Measurements from ENCODE around the gene HLA-DRB5.
"Not testable (repeated sequence)": the region's sequence is repeated elsewhere in the genome, so short reads cannot be mapped to it uniquely, and the experiment has no call there.

The HLA-DRB5 gene

DNA sequence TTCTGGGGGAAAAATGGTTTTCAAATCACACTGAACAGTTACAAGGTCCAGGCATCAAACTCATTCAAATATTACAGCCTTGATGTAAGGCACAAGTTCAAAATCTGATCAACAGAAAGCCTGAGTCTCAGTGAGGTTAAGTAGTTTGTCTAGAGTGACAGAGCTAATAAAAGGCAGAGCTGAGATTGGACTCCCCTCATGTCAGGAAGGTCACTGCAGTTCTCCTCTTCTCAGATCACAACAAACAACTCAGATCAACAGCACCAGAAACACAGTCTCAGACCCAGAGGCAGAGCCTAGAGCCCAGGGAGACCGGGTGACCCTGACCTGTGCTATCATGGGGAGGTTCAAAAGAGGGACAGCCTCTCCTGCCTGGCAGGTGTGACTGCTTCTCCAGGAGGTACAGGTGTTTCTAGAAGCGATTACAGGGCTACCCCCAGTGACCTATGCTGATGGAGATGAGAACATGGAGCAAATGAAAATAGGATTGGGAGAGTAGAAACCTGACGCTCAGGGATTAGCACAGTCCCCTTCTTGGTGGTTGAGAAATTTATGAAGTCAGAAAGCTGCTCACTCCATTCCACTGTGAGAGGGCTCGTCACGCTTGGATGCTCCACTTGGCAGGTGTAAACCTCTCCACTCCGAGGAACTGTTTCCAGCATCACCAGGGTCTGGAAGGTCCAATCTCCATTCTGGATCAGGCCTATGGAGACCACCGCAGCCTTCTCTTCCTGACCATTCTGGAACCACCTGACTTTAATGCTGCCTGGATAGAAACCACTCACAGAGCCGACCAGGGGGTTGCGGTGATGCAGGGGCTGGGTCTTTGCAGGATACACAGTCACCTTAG is 24.3 kb upstream of the HLA-DRB5 start:
- Histone ChIP-seq H3K36me3 (ENCODE audit: control insufficient read depth in 2 of 2, insufficient read depth in 2 of 2, low read length in 2 of 2) (no peaks in the 10 kb centered on the region), H3K9ac (ENCODE audit: low read length in 2 of 2) (no peak overlapping the region), H3K27ac (ENCODE audit: low read length) (no peak overlapping the region), H3K27me3 (ENCODE audit: control insufficient read depth in 1 of 2, insufficient read depth in 2 of 2, low read length in 2 of 2) (peaks cover 0 to 4% of the 10 kb centered on the region in 2 donors), H3K4me1 (ENCODE audit: control insufficient read depth, insufficient read depth, low read length) (no peaks in the 10 kb centered on the region), H3K4me3 (ENCODE audit: low read length in 2 of 2) (no peak overlapping the region), H3K9me3 (ENCODE audit: control insufficient read depth in 2 of 2, low read length in 2 of 2) (no peaks in the 10 kb centered on the region)

DNA sequence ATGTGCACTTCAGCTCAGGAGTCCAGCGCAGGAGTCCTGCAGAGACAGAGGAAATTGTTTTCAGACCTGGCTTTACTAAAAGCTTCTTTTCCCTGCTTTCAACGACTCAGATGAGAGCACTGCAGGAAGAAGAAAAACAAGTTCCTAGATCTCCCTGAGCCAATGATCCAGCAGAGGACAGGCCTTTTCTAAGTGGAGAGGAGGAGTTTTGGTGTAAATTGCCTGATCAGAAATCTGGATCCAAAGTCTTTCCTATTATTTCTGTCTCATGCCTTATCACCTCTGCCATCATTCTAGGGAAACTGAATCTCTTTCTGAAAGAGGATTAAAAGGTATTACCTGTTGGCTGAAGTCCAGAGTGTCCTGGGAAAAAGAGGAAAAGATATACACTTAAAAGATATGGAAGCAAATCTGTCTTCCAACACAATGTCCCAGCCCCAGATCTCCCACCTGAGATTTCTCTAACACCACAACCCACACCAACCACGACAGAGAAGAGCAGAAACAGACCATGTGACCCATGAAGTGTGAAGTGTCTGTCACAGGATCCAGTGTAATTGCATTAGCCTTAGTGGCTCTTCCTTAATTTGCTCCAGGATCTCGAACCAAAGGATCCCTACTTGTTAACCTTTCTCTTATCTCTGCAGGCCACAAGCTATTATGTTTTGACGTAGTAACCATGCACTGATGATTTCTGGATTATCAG is 23.1 kb upstream of the HLA-DRB5 start:
- no peaks in the 10 kb centered on the region for H3K4me1 ChIP-seq (ENCODE audit: control insufficient read depth, insufficient read depth, low read length)
- H3K36me3 ChIP-seq (ENCODE audit: control insufficient read depth in 2 of 2, insufficient read depth in 2 of 2, low read length in 2 of 2) = no peaks in the 10 kb centered on the region
- peaks cover 0 to 4% of the 10 kb centered on the region in 2 donors for H3K27me3 ChIP-seq (ENCODE audit: control insufficient read depth in 1 of 2, insufficient read depth in 2 of 2, low read length in 2 of 2)
- no peaks in the 10 kb centered on the region for H3K9me3 ChIP-seq (ENCODE audit: control insufficient read depth in 2 of 2, low read length in 2 of 2)
- H3K4me3 ChIP-seq (ENCODE audit: low read length in 2 of 2) = no peak overlapping the region
- H3K9ac ChIP-seq (ENCODE audit: low read length in 2 of 2) = no peak overlapping the region
- H3K27ac ChIP-seq (ENCODE audit: low read length) = no peak overlapping the region

DNA sequence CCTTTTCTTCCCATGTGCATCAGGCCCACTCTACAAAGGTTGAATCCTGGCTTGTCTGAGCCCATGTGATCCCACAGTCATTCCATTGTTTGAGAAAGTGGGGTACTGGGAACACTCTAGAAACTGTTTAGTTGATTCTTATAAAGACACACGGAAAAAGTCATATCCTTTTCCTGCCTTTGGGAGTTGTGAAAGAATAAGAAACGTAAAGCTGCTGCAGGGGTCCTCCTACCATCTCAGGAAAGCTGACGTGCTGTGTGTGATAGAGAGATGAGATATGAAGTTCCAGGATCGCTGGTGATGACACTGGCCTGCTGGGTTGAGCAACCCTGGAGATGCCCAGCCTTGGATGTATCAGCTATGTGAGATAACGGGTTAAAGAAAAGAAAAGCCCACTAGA is 21.3 kb upstream of the HLA-DRB5 start:
- Histone ChIP-seq H3K36me3 (ENCODE audit: control insufficient read depth in 2 of 2, insufficient read depth in 2 of 2, low read length in 2 of 2) (no peaks in the 10 kb centered on the region), H3K4me1 (ENCODE audit: control insufficient read depth, insufficient read depth, low read length) (no peaks in the 10 kb centered on the region), H3K9ac (ENCODE audit: low read length in 2 of 2) (no peak overlapping the region), H3K27ac (ENCODE audit: low read length) (no peak overlapping the region), H3K27me3 (ENCODE audit: control insufficient read depth in 1 of 2, insufficient read depth in 2 of 2, low read length in 2 of 2) (peaks cover 0 to 4% of the 10 kb centered on the region in 2 donors), H3K9me3 (ENCODE audit: control insufficient read depth in 2 of 2, low read length in 2 of 2) (no peaks in the 10 kb centered on the region), H3K4me3 (ENCODE audit: low read length in 2 of 2) (no peak overlapping the region)

DNA sequence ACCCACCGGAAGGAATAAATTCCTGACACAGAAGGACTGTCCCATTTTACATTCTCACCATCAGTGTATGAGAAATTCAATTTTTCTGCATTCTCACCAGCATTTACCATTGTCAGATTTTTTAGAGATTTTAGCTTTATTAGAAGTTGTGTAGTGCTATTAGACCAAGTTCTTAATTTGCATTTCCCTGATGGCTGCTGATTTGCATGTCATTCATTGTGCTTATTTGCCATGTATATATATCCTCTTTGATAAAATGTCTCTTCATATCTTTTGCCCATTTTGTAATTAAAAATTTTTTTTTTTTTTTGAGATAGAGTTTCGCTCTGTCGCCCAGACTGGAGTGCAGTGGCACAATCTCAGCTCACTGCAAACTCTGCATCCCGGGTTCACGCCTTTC is 9.8 kb upstream of the HLA-DRB5 start:
- Histone ChIP-seq H3K27me3 (ENCODE audit: control insufficient read depth in 1 of 2, insufficient read depth in 2 of 2, low read length in 2 of 2) (no peaks in the 10 kb centered on the region), H3K36me3 (ENCODE audit: control insufficient read depth in 2 of 2, insufficient read depth in 2 of 2, low read length in 2 of 2) (no peaks in the 10 kb centered on the region), H3K4me1 (ENCODE audit: control insufficient read depth, insufficient read depth, low read length) (no peaks in the 10 kb centered on the region), H3K27ac (ENCODE audit: low read length) (no peak overlapping the region), H3K9ac (ENCODE audit: low read length in 2 of 2) (no peak overlapping the region), H3K9me3 (ENCODE audit: control insufficient read depth in 2 of 2, low read length in 2 of 2) (no peaks in the 10 kb centered on the region), H3K4me3 (ENCODE audit: low read length in 2 of 2) (no peak overlapping the region)

DNA sequence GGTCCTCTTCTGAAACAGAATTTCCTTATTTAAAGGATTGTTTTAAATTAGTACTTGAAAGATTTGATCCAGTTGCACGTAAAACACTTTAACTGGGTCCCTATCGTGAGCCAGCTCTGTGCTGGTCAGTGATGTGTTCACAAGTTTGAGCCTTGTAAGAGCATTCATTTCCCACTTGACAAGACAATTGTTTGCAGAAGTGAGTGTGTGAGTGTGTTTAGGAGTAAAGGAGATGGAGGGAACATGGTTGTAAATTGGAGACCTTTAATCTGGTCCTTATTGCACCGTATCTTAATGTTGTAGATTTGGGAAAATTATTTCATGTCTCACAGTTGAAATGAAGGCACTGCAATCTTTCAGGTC is 325 bp upstream of the HLA-DRB5 start:
- H3K27ac ChIP-seq (ENCODE audit: low read length); H3K9ac ChIP-seq (ENCODE audit: low read length in 2 of 2); H3K9me3 ChIP-seq (ENCODE audit: control insufficient read depth in 2 of 2, low read length in 2 of 2); H3K4me3 ChIP-seq (ENCODE audit: low read length in 2 of 2); H3K4me1 ChIP-seq (ENCODE audit: control insufficient read depth, insufficient read depth, low read length); H3K27me3 ChIP-seq (ENCODE audit: control insufficient read depth in 1 of 2, insufficient read depth in 2 of 2, low read length in 2 of 2); H3K36me3 ChIP-seq (ENCODE audit: control insufficient read depth in 2 of 2, insufficient read depth in 2 of 2, low read length in 2 of 2): not testable (repeated sequence)

DNA sequence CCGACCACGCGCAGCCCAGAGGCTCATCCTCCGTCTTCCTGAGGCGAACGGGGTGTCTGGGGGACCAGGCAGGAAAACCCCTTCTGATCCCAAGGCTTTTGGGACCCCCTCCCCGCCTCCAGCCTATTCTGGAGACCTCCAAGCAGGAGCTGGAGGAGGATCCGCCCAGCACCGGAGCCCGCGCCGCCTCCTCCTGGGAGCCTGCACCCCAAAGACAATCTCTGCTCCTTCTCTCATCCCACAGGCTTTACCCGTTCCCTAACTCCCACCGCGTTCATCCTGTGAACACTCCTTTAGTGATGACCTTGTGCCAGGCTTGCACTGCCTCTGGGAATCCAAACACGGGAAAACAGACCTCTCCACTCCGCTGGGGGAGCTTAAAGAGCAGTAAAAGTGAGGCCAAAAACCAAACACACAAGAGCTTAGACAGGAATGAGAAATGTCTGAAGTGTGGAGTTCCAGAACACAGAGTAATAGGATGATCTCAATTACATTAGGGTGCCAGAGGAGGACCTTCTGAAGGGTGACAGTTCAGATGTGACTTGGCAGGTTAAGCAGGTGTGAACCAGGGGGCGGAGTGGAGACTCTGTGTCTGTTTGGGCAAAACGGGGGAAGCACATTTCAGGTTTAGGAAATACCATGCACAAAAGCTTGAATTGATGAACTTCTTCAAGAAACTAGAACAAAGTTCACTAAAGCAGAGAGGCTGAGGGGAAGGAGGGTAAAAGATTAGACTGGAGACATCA is 7.6 kb downstream of the HLA-DRB5 start:
- H3K27me3 ChIP-seq (ENCODE audit: control insufficient read depth in 1 of 2, insufficient read depth in 2 of 2, low read length in 2 of 2) = no peaks in the 10 kb centered on the region
- no peak overlapping the region for H3K27ac ChIP-seq (ENCODE audit: low read length)
- no peaks in the 10 kb centered on the region for H3K4me1 ChIP-seq (ENCODE audit: control insufficient read depth, insufficient read depth, low read length)
- H3K4me3 ChIP-seq (ENCODE audit: low read length in 2 of 2) = no peak overlapping the region
- H3K9ac ChIP-seq (ENCODE audit: low read length in 2 of 2) = no peak overlapping the region
- H3K36me3 ChIP-seq (ENCODE audit: control insufficient read depth in 2 of 2, insufficient read depth in 2 of 2, low read length in 2 of 2) = no peaks in the 10 kb centered on the region
- H3K9me3 ChIP-seq (ENCODE audit: control insufficient read depth in 2 of 2, low read length in 2 of 2) = no peaks in the 10 kb centered on the region

DNA sequence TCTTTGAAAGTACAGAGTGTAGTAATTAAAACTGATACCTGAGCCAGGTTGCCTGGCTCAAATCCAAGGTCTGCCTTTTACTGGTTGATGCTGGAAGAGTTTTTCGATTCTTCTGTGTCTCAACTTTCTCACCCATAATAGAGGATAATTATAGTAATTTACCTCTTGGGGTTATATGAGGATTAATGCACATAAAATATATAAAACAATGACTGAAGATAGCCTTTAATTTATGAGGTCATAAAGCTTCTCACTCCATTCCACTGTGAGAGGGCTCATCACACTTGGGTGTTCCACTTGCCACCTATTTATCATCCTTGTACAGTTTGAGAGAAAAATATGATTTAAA is 10.2 kb downstream of the HLA-DRB5 start:
- no peaks in the 10 kb centered on the region for H3K36me3 ChIP-seq (ENCODE audit: control insufficient read depth in 2 of 2, insufficient read depth in 2 of 2, low read length in 2 of 2)
- no peak overlapping the region for H3K4me3 ChIP-seq (ENCODE audit: low read length in 2 of 2)
- H3K4me1 ChIP-seq (ENCODE audit: control insufficient read depth, insufficient read depth, low read length) = no peaks in the 10 kb centered on the region
- no peak overlapping the region for H3K27ac ChIP-seq (ENCODE audit: low read length)
- no peaks in the 10 kb centered on the region for H3K9me3 ChIP-seq (ENCODE audit: control insufficient read depth in 2 of 2, low read length in 2 of 2)
- H3K9ac ChIP-seq (ENCODE audit: low read length in 2 of 2) = no peak overlapping the region
- no peaks in the 10 kb centered on the region for H3K27me3 ChIP-seq (ENCODE audit: control insufficient read depth in 1 of 2, insufficient read depth in 2 of 2, low read length in 2 of 2)

DNA sequence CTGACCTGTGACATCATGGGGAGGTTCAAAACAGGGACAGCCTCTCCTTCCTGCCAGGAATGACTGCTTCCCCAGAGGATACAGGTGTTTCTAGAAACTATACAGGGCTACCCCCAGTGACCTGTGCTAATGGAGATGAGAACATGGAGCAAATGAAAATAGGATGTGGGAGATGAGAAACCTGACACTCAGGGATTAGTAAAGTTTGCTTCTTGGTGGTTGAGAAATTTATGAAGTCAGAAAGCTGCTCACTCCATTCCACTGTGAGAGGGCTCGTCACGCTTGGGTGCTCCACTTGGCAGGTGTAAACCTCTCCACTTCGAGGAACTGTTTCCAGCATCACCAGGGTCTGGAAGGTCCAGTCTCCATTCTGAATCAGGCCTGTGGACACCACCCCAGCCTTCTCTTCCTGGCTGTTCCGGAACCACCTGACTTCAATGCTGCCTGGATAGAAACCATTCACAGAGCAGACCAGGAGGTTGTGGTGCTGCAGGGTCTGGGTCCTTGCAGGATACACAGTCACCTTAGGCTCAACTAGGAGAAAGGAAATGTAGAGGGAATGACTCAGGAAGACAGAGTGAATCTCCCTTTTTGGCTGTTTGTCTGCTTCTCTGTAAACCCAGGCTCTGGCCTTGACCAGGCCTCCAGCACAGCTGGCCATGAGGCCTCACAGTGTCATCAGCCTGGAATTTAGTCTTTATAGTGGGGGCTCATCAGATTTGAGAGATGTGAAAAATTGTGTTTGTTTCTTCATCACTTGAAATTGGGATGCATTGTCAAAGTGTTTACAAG is 10.8 kb downstream of the HLA-DRB5 start:
- Histone ChIP-seq H3K4me1 (ENCODE audit: control insufficient read depth, insufficient read depth, low read length) (no peaks in the 10 kb centered on the region), H3K4me3 (ENCODE audit: low read length in 2 of 2) (no peak overlapping the region), H3K9me3 (ENCODE audit: control insufficient read depth in 2 of 2, low read length in 2 of 2) (no peaks in the 10 kb centered on the region), H3K27ac (ENCODE audit: low read length) (no peak overlapping the region), H3K36me3 (ENCODE audit: control insufficient read depth in 2 of 2, insufficient read depth in 2 of 2, low read length in 2 of 2) (no peaks in the 10 kb centered on the region), H3K9ac (ENCODE audit: low read length in 2 of 2) (no peak overlapping the region), H3K27me3 (ENCODE audit: control insufficient read depth in 1 of 2, insufficient read depth in 2 of 2, low read length in 2 of 2) (no peaks in the 10 kb centered on the region)

DNA sequence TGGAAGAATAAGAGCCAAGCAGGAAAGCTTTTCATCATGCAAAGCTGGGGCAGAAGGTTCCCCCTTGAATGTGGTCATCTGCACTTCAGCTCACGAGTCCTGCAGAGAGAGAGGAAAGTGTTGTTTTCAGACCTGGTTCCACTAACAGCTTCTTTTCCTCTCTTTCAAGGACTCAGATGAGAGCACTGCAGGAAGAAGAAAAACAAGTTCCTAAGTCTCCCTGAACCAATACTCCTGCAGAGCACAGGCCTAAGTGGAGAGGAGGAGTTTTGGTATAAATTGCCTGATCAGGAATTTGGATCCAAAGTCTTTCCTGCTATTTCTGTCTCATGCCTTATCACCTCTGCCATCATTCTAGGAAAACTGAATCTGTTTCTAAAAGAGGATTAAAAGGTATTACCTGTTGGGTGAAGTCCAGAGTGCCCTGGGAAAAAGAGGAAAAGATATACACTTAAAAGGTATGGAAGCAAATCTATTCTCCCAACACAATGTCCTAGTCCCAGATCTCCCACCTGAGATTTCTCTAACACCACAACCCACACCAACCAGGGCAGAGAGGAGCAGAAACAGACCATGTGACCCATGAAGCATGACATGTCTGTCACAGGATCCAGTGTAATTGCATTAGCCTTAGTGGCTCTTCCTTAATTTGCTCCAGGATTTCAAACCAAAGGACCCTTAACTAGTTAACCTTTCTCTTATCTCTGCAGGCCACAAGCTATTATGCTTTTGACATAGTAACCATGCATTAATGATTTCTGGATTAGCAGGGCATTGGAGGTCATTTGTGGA is 12.2 kb downstream of the HLA-DRB5 start:
- Histone ChIP-seq H3K27ac (ENCODE audit: low read length) (no peak overlapping the region), H3K27me3 (ENCODE audit: control insufficient read depth in 1 of 2, insufficient read depth in 2 of 2, low read length in 2 of 2) (no peaks in the 10 kb centered on the region), H3K9ac (ENCODE audit: low read length in 2 of 2) (no peak overlapping the region), H3K9me3 (ENCODE audit: control insufficient read depth in 2 of 2, low read length in 2 of 2) (no peaks in the 10 kb centered on the region), H3K4me1 (ENCODE audit: control insufficient read depth, insufficient read depth, low read length) (no peaks in the 10 kb centered on the region), H3K36me3 (ENCODE audit: control insufficient read depth in 2 of 2, insufficient read depth in 2 of 2, low read length in 2 of 2) (no peaks in the 10 kb centered on the region), H3K4me3 (ENCODE audit: low read length in 2 of 2) (no peak overlapping the region)

DNA sequence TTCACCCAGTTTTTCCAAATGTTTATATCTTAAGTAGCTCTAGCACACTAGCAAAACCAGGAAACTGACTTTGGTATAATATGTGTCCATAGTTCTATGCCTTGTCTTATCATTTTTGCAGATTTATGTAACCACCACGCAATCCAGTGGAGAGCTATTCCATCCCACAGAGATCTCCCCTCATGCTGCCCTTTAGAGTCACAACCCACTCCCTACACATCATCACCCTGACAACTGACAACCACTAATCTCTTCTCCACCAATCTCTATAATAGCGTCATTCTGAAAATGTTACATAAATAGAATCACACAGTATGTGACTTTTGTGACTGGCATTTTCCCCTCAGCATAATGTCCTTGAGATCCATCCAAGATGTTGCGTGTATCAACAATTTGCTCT is 29.1 kb downstream of the HLA-DRB5 start:
- Histone ChIP-seq H3K36me3 (ENCODE audit: control insufficient read depth in 2 of 2, insufficient read depth in 2 of 2, low read length in 2 of 2) (no peaks in the 10 kb centered on the region), H3K27me3 (ENCODE audit: control insufficient read depth in 1 of 2, insufficient read depth in 2 of 2, low read length in 2 of 2) (no peaks in the 10 kb centered on the region), H3K9ac (ENCODE audit: low read length in 2 of 2) (no peak overlapping the region), H3K9me3 (ENCODE audit: control insufficient read depth in 2 of 2, low read length in 2 of 2) (no peaks in the 10 kb centered on the region), H3K4me1 (ENCODE audit: control insufficient read depth, insufficient read depth, low read length) (no peaks in the 10 kb centered on the region), H3K27ac (ENCODE audit: low read length) (no peak overlapping the region), H3K4me3 (ENCODE audit: low read length in 2 of 2) (no peak overlapping the region)

All from stomach smooth muscle (tissue), 2 donors.